Loucy (cell line): ENCODE results near the gene NEDD4L.

Source experiments
- H2AFZ ChIP-seq: fragments of 200-600 bp; sonication (generic); 2 replicates; pipeline ENCODE4 v1.6.0; 2016; ENCODE audit warnings: antibody characterized with exemption, mild to moderate bottlenecking, low read length, moderate library complexity
- H3F3A ChIP-seq: fragments of 200-600 bp; 2 replicates; pipeline ENCODE4 v1.6.0; 2016; ENCODE audit warnings: antibody characterized with exemption, low read depth, mild to moderate bottlenecking
- H3K27me3 ChIP-seq: fragments of 200-600 bp; sonication (generic); 2 replicates; pipeline ENCODE4 v1.6.1; 2014; ENCODE audit warnings: low read length, mild to moderate bottlenecking; ENCODE audit not compliant: insufficient read depth, poor library complexity, severe bottlenecking
- H3K36me3 ChIP-seq: fragments of 200-600 bp; sonication (generic); 2 replicates; pipeline ENCODE4 v1.6.1; 2016; ENCODE audit warnings: low read length; ENCODE audit not compliant: insufficient read depth
- H3K4me1 ChIP-seq: fragments of 200-600 bp; sonication (generic); 2 replicates; pipeline ENCODE4 v1.5.1; 2014; ENCODE audit warnings: low read length, mild to moderate bottlenecking; ENCODE audit not compliant: insufficient read depth, poor library complexity, severe bottlenecking
- H3K4me2 ChIP-seq: fragments of 200-600 bp; sonication (generic); 2 replicates; pipeline ENCODE4 v1.6.0; 2014; ENCODE audit warnings: antibody characterized with exemption, low read length, low read depth, mild to moderate bottlenecking; ENCODE audit not compliant: poor library complexity, severe bottlenecking
- H3K4me3 ChIP-seq: fragments of 200-600 bp; sonication (generic); 2 replicates; pipeline ENCODE4 v1.5.1; 2014; ENCODE audit warnings: low read length, mild to moderate bottlenecking, mixed read lengths; ENCODE audit not compliant: poor library complexity, severe bottlenecking
- H3K79me2 ChIP-seq: fragments of 200-600 bp; sonication (generic); 2 replicates; pipeline ENCODE4 v1.6.1; 2014; ENCODE audit warnings: low read length; ENCODE audit not compliant: insufficient read depth
- H3K9ac ChIP-seq: fragments of 200-600 bp; sonication (generic); 2 replicates; pipeline ENCODE4 v1.6.0; 2014; ENCODE audit warnings: mild to moderate bottlenecking, low read depth, low read length, moderate library complexity; ENCODE audit not compliant: poor library complexity, severe bottlenecking
- H3K9me2 ChIP-seq: fragments of 200-600 bp; sonication (generic); replicated peaks from 2 replicates; pipeline ENCODE4 v1.6.1; 2016; ENCODE audit warnings: low read depth, low read length, mixed read lengths
- H3K9me3 ChIP-seq: fragments of 200-600 bp; sonication (generic); 2 replicates; pipeline ENCODE4 v1.6.1; 2014; ENCODE audit warnings: mild to moderate bottlenecking, antibody characterized with exemption, low read length, low read depth; ENCODE audit not compliant: insufficient read depth
- H4K20me1 ChIP-seq: fragments of 200-600 bp; sonication (generic); 2 replicates; pipeline ENCODE4 v1.6.0; 2014; ENCODE audit warnings: antibody characterized with exemption, low read length, mild to moderate bottlenecking; ENCODE audit not compliant: insufficient read depth, poor library complexity, severe bottlenecking
- CTCF ChIP-seq: fragments of 200-600 bp; sonication (generic); conservative IDR thresholded peaks from 2 replicates; pipeline ENCODE4 v1.5.1; 2014; ENCODE audit warnings: mild to moderate bottlenecking, antibody characterized with exemption, low read length
- EZH2phosphoT487 ChIP-seq: fragments of 200-600 bp; IDR thresholded peaks from 2 replicates; pipeline ENCODE4 v1.6.1; 2018; ENCODE audit warnings: antibody characterized with exemption, mild to moderate bottlenecking, moderate library complexity, borderline replicate concordance

NEDD4L gene

GRCh38 chr18:58337686-58338085 lies 293.7 kb downstream of the NEDD4L start:
- Histone ChIP-seq H4K20me1 (no peaks in the 10 kb centered on the region), H3K79me2 (no peaks in the 10 kb centered on the region), H3K4me1 (no peaks in the 10 kb centered on the region), H3K9ac (no peak overlapping the region), H3K4me2 (no peak overlapping the region), H3K9me2 (no peaks in the 10 kb centered on the region), H2AFZ (no peak overlapping the region), H3K36me3 (no peaks in the 10 kb centered on the region), H3F3A (no peaks in the 10 kb centered on the region), H3K9me3 (no peaks in the 10 kb centered on the region), H3K4me3 (no peak overlapping the region), H3K27me3 (no peaks in the 10 kb centered on the region)
- no peak for TF ChIP-seq CTCF
- TF ChIP-seq EZH2phosphoT487, result no peak

GRCh38 chr18:58338141-58338540 lies 294.1 kb downstream of the NEDD4L start:
- Histone ChIP-seq H3K27me3 (no peaks in the 10 kb centered on the region), H2AFZ (no peak overlapping the region), H4K20me1 (no peaks in the 10 kb centered on the region), H3K9me2 (no peaks in the 10 kb centered on the region), H3K79me2 (no peaks in the 10 kb centered on the region), H3K4me3 (no peak overlapping the region), H3K9ac (no peak overlapping the region), H3K9me3 (no peaks in the 10 kb centered on the region), H3F3A (no peaks in the 10 kb centered on the region), H3K36me3 (no peaks in the 10 kb centered on the region), H3K4me2 (no peak overlapping the region), H3K4me1 (no peaks in the 10 kb centered on the region)
- TF ChIP-seq EZH2phosphoT487 (no peak), CTCF (no peak)

- no peak overlapping the region for H3K4me2 ChIP-seq
- H3K9me2 ChIP-seq, result no peaks in the 10 kb centered on the region
- no peak overlapping the region for H2AFZ ChIP-seq
- no peaks in the 10 kb centered on the region for H3K27me3 ChIP-seq
- no peaks in the 10 kb centered on the region for H3K36me3 ChIP-seq
- no peak overlapping the region for H3K9ac ChIP-seq
- no peaks in the 10 kb centered on the region for H4K20me1 ChIP-seq
- TF ChIP-seq EZH2phosphoT487 (no peak), CTCF (no peak)
- no peaks in the 10 kb centered on the region for H3K4me1 ChIP-seq
- H3K4me3 ChIP-seq, result no peak overlapping the region
- H3K79me2 ChIP-seq, result no peaks in the 10 kb centered on the region
- H3F3A ChIP-seq, result no peaks in the 10 kb centered on the region
- no peaks in the 10 kb centered on the region for H3K9me3 ChIP-seq
Observed at GRCh38 chr18:58338961-58339592, 295.1 kb downstream of the NEDD4L start.
